K562 (cell line): ENCODE measurements around the gene OLIG1.

Source experiments
- CBFA2T3 ChIP-seq: fragments of 450-650 bp; IDR thresholded peaks from 2 replicates; pipeline ENCODE4 v1.6.1; 2017
- EHMT2 ChIP-seq: fragments of 450-650 bp; IDR thresholded peaks from 2 replicates; pipeline ENCODE4 v1.6.1; 2018; ENCODE audit warnings: antibody characterized with exemption
- SETDB1 ChIP-seq: IDR thresholded peaks from one replicate; pipeline ENCODE4 v1.6.1; 2012; ENCODE audit warnings: low read length, control low read depth, inconsistent platforms
- TCF7 ChIP-seq: sonication (generic); IDR thresholded peaks from 2 replicates; pipeline ENCODE4 v1.6.1; 2016; ENCODE audit warnings: antibody characterized with exemption, borderline replicate concordance
- USF1 ChIP-seq: sonication (generic); formaldehyde crosslinking; IDR thresholded peaks from 2 replicates; pipeline ENCODE4 v1.9.0; 2022; ENCODE audit warnings: mild to moderate bottlenecking, missing genetic modification reagents
- ZNF24 ChIP-seq: fragments of 450-650 bp; IDR thresholded peaks from 2 replicates; pipeline ENCODE4 v1.6.1; 2016
- TF ChIP-seq, protein P1 (sequence below): sonication (generic); formaldehyde crosslinking; IDR thresholded peaks from 2 replicates; pipeline ENCODE4 v1.8.1; 2023; ENCODE audit warnings: mild to moderate bottlenecking, missing genetic modification reagents
- TF ChIP-seq, protein P2 (sequence below): sonication (generic); formaldehyde crosslinking; IDR thresholded peaks from 2 replicates; pipeline ENCODE4 v1.8.0; 2022; ENCODE audit warnings: missing genetic modification reagents, mild to moderate bottlenecking, moderate library complexity, borderline replicate concordance

- TF ChIP-seq USF1 (CRISPR knock-in tag), result no peak
- TF ChIP-seq, protein P1, sequence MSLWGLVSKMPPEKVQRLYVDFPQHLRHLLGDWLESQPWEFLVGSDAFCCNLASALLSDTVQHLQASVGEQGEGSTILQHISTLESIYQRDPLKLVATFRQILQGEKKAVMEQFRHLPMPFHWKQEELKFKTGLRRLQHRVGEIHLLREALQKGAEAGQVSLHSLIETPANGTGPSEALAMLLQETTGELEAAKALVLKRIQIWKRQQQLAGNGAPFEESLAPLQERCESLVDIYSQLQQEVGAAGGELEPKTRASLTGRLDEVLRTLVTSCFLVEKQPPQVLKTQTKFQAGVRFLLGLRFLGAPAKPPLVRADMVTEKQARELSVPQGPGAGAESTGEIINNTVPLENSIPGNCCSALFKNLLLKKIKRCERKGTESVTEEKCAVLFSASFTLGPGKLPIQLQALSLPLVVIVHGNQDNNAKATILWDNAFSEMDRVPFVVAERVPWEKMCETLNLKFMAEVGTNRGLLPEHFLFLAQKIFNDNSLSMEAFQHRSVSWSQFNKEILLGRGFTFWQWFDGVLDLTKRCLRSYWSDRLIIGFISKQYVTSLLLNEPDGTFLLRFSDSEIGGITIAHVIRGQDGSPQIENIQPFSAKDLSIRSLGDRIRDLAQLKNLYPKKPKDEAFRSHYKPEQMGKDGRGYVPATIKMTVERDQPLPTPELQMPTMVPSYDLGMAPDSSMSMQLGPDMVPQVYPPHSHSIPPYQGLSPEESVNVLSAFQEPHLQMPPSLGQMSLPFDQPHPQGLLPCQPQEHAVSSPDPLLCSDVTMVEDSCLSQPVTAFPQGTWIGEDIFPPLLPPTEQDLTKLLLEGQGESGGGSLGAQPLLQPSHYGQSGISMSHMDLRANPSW (CRISPR knock-in tag), result no peak
- TF ChIP-seq CBFA2T3, result no peak
- no peak for TF ChIP-seq EHMT2
- no peak for TF ChIP-seq ZNF24
- TF ChIP-seq, protein P2, sequence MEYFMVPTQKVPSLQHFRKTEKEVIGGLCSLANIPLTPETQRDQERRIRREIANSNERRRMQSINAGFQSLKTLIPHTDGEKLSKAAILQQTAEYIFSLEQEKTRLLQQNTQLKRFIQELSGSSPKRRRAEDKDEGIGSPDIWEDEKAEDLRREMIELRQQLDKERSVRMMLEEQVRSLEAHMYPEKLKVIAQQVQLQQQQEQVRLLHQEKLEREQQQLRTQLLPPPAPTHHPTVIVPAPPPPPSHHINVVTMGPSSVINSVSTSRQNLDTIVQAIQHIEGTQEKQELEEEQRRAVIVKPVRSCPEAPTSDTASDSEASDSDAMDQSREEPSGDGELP (CRISPR knock-in tag), result no peak
- no peak for TF ChIP-seq SETDB1
- TF ChIP-seq TCF7, result no peak
Observed at GRCh38 chr21:33028287-33028670, 41.7 kb upstream of the OLIG1 start.
